Nephron progenitor cell (in vitro differentiated cells): Measurements from ENCODE around the gene CRYZ.
A peak's percentile ranks its signal among the peaks of the same experiment; 100 is the strongest.

Source experiments
- DNase-seq: peaks from one replicate; pipeline ENCODE4 v3.0.0; 2021
- H3K27ac Mint-ChIP-seq: 2 replicates; pipeline ENCODE4 v1.8.0; 2021; ENCODE audit warnings: mild to moderate bottlenecking, moderate library complexity, mixed read lengths
- H3K27me3 Mint-ChIP-seq: 2 replicates; pipeline ENCODE4 v1.8.0; 2021; ENCODE audit warnings: mild to moderate bottlenecking, low read depth, mixed read lengths; ENCODE audit not compliant: poor library complexity
- H3K36me3 Mint-ChIP-seq: 2 replicates; pipeline ENCODE4 v1.8.0; 2021; ENCODE audit warnings: low read depth, mixed read lengths
- H3K4me1 Mint-ChIP-seq: 2 replicates; pipeline ENCODE4 v1.8.0; 2021; ENCODE audit warnings: mixed read lengths
- H3K4me3 Mint-ChIP-seq: 2 replicates; pipeline ENCODE4 v1.8.0; 2021; ENCODE audit warnings: mild to moderate bottlenecking, moderate library complexity, mixed read lengths
- H3K9me3 Mint-ChIP-seq: 2 replicates; pipeline ENCODE4 v1.8.0; 2021; ENCODE audit warnings: mild to moderate bottlenecking, moderate library complexity, mixed read lengths
- TF ChIP-seq, protein P1 (sequence below): fragments of 200-600 bp; sonication (generic); IDR thresholded peaks from 2 replicates; pipeline ENCODE4 v1.5.0; 2021; ENCODE audit warnings: antibody characterized with exemption

CRYZ gene

DNA sequence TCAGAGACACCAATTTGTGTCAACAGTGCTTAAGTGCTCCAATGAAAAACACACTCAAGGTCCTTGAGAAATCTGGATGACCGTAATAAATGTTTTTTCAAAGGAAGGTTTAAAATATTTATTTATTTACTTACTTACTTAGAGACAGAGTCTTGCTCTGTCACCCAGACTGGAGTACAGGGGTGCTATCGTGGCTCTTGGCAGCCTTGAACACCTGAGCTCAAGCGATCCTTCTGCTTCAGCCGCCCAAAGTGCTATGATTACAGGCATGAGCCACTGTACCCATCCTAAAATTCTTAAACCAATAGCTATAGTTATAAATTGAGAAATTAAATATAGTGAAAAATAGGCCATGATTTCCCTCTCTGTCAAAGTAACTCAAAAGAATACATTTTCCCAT lies 41.9 kb downstream of the CRYZ start:
- no peaks in the 10 kb centered on the region for H3K9me3 Mint-ChIP-seq

GRCh38 chr1:74690364-74690696 lies 42.5 kb downstream of the CRYZ start:
- no peaks in the 10 kb centered on the region for H3K36me3 Mint-ChIP-seq
- H3K27ac Mint-ChIP-seq, result peak overlapping the region; percentile 89
- H3K27me3 Mint-ChIP-seq, result no peaks in the 10 kb centered on the region
- peaks cover 23% of the 10 kb centered on the region for H3K4me1 Mint-ChIP-seq
- no peak for DNase-seq
- peak overlapping the region; percentile 44 for H3K4me3 Mint-ChIP-seq
- TF ChIP-seq, protein P1, sequence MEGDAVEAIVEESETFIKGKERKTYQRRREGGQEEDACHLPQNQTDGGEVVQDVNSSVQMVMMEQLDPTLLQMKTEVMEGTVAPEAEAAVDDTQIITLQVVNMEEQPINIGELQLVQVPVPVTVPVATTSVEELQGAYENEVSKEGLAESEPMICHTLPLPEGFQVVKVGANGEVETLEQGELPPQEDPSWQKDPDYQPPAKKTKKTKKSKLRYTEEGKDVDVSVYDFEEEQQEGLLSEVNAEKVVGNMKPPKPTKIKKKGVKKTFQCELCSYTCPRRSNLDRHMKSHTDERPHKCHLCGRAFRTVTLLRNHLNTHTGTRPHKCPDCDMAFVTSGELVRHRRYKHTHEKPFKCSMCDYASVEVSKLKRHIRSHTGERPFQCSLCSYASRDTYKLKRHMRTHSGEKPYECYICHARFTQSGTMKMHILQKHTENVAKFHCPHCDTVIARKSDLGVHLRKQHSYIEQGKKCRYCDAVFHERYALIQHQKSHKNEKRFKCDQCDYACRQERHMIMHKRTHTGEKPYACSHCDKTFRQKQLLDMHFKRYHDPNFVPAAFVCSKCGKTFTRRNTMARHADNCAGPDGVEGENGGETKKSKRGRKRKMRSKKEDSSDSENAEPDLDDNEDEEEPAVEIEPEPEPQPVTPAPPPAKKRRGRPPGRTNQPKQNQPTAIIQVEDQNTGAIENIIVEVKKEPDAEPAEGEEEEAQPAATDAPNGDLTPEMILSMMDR, result no peak
- H3K9me3 Mint-ChIP-seq, result no peaks in the 10 kb centered on the region

More for the DNA sequence above, 41.9 kb downstream of the CRYZ start:
- no peaks in the 10 kb centered on the region for H3K27me3 Mint-ChIP-seq
- no peak for DNase-seq
- peaks cover 23% of the 10 kb centered on the region for H3K4me1 Mint-ChIP-seq
- H3K4me3 Mint-ChIP-seq, result no peak overlapping the region
- TF ChIP-seq, protein P1, result no peak
- H3K27ac Mint-ChIP-seq, result peak overlapping the region; percentile 89
- H3K36me3 Mint-ChIP-seq, result no peaks in the 10 kb centered on the region

- no peaks in the 10 kb centered on the region for H3K36me3 Mint-ChIP-seq
- peak overlapping the region; percentile 89 for H3K27ac Mint-ChIP-seq
- H3K4me1 Mint-ChIP-seq, result peaks cover 23% of the 10 kb centered on the region
- TF ChIP-seq, protein P1, result peak; percentile 80
- H3K9me3 Mint-ChIP-seq, result no peaks in the 10 kb centered on the region
- peak; percentile 63 for DNase-seq
- peak overlapping the region; percentile 44 for H3K4me3 Mint-ChIP-seq
- H3K27me3 Mint-ChIP-seq, result no peaks in the 10 kb centered on the region
Measured at GRCh38 chr1:74689621-74690363, 43.1 kb downstream of the CRYZ start.

- H3K4me3 Mint-ChIP-seq, result no peak overlapping the region
Measured at GRCh38 chr1:74686928-74687327, 45.9 kb downstream of the CRYZ start.

GRCh38 chr1:74684301-74684700 lies 48.5 kb downstream of the CRYZ start:
- DNase-seq, result no peak
- H3K9me3 Mint-ChIP-seq, result no peaks in the 10 kb centered on the region
- TF ChIP-seq, protein P1, result no peak
- H3K36me3 Mint-ChIP-seq, result no peaks in the 10 kb centered on the region
- no peak overlapping the region for H3K27ac Mint-ChIP-seq
- H3K27me3 Mint-ChIP-seq, result no peaks in the 10 kb centered on the region
- H3K4me1 Mint-ChIP-seq, result peaks cover 16% of the 10 kb centered on the region
- no peak overlapping the region for H3K4me3 Mint-ChIP-seq

More at GRCh38 chr1:74686928-74687327, 45.9 kb downstream of the CRYZ start:
- TF ChIP-seq, protein P1, result no peak
- no peak for DNase-seq
- Mint-ChIP-seq H3K27me3 (no peaks in the 10 kb centered on the region), H3K36me3 (no peaks in the 10 kb centered on the region), H3K27ac (no peak overlapping the region), H3K4me1 (peaks cover 23% of the 10 kb centered on the region), H3K9me3 (no peaks in the 10 kb centered on the region)

GRCh38 chr1:74683656-74684055 lies 49.2 kb downstream of the CRYZ start:
- Mint-ChIP-seq H3K9me3 (no peaks in the 10 kb centered on the region), H3K27me3 (no peaks in the 10 kb centered on the region)

More at GRCh38 chr1:74683656-74684055, 49.2 kb downstream of the CRYZ start:
- Mint-ChIP-seq H3K36me3 (no peaks in the 10 kb centered on the region), H3K4me1 (peaks cover 14% of the 10 kb centered on the region), H3K4me3 (no peak overlapping the region), H3K27ac (no peak overlapping the region)
- TF ChIP-seq, protein P1, result no peak
- no peak for DNase-seq
